Upper lobe of left lung (tissue), 6 donors: Measurements from ENCODE around the gene TULP1. TPM values are rescaled to one million over a fixed set of nuclear protein-coding genes. Genes with fewer than 3 reads are reported as not detected.

Experiments used
- ATAC-seq, 2 donors: fragments of 200-7000 bp; cut with Tn5 transposase; one replicate each; pipeline ENCODE4 v1.9.1; 2022; ENCODE audit warnings: mild to moderate bottlenecking in 2 of 2, moderate library complexity in 2 of 2; ENCODE audit not compliant: low FRiP score in 2 of 2
- DNase-seq, 2 donors: peaks; one replicate each; pipeline ENCODE4 v3.0.0-alpha.2; 2019 to 2020
- H3K27ac ChIP-seq, 4 donors: fragments of 200-600 bp; sonication (generic); one replicate each; pipeline ENCODE4 v1.5.1; 2016 to 2019
- H3K27me3 ChIP-seq, 4 donors: fragments of 200-600 bp; sonication (generic); one replicate each; pipeline ENCODE4 v1.5.1; 2017 to 2019
- H3K36me3 ChIP-seq, 4 donors: fragments of 200-600 bp; sonication (generic); one replicate each; pipeline ENCODE4 v1.5.1; 2016 to 2019
- H3K4me1 ChIP-seq, 4 donors: fragments of 200-600 bp; sonication (generic); one replicate each; pipeline ENCODE4 v1.5.1; 2018 to 2019
- H3K4me3 ChIP-seq, 4 donors: fragments of 200-600 bp; sonication (generic); one replicate each; pipeline ENCODE4 v1.5.1; 2017 to 2019; ENCODE audit warnings: mild to moderate bottlenecking in 2 of 4, moderate library complexity in 1 of 4
- H3K9me3 ChIP-seq, 4 donors: fragments of 200-600 bp; sonication (generic); one replicate each; pipeline ENCODE4 v1.5.1; 2018 to 2019
- CTCF ChIP-seq, 6 experiments: fragments of 450-650 bp in 4 of 6; fragments of 200-600 bp in 2 of 6; sonication (generic) in 2 of 6; IDR thresholded peaks; one replicate each; pipeline ENCODE4 v1.5.1; 2016 to 2019; ENCODE audit warnings: antibody characterized with exemption in 6 of 6
- EP300 ChIP-seq, 4 donors: sonication (generic); formaldehyde crosslinking; IDR thresholded peaks; one replicate each; pipeline ENCODE4 v1.5.1; 2017; ENCODE audit warnings: antibody characterized with exemption in 4 of 4, control low read depth in 2 of 4
- POLR2A ChIP-seq, 4 donors: fragments of 450-650 bp; IDR thresholded peaks; one replicate each; pipeline ENCODE4 v1.5.1; 2016 to 2017; ENCODE audit warnings: antibody characterized with exemption in 4 of 4, mild to moderate bottlenecking in 2 of 4
- POLR2AphosphoS5 ChIP-seq, 2 donors: sonication (generic); formaldehyde crosslinking; IDR thresholded peaks; one replicate each; pipeline ENCODE4 v1.5.1; 2017; ENCODE audit warnings: antibody characterized with exemption in 2 of 2
- WGBS, 2 donors: methylation state at CpG; one replicate each; pipeline ENCODE4 v1.1.5; 2017 to 2018; 5-methylcytosine and 5-hydroxymethylcytosine counted together
- total RNA-seq, 6 donors: library from RNA; depleted of rRNA in 4 of 6; stranded (reverse); fragments of >200 nt in 4 of 6; gene quantifications; one replicate each; pipeline versions ENCODE4 v1.1.0 to v1.2.1, GENCODE V29; 2016 to 2021
- donor health status: DM: no; HTN: no; CAD: no; lungs with moderate emphysema.
- donor health status: DM: no; HTN: yes; CAD: no; lungs with severe emphysema.

The TULP1 gene
- not detected for total RNA-seq

- Histone ChIP-seq H3K27ac (no peak within 1 kb of the TSS), H3K4me3 (peak within 1 kb of the TSS in 1 of 4 donors; percentile 3), H3K9me3 (no peaks in the 10 kb centered on the region), H3K36me3 (no peaks in the 10 kb centered on the region), H3K27me3 (peaks cover 0 to 17% (median 9%) of the 10 kb centered on the region in 4 donors), H3K4me1 (peaks cover 0 to 9% (median 8%) of the 10 kb centered on the region in 4 donors)
- no peak for ATAC-seq
- peak in 1 of 2 donors; percentile 42 for DNase-seq
- TF ChIP-seq EP300 (IDR thresholded peaks at IDR 0.05) (no peak), POLR2AphosphoS5 (IDR thresholded peaks at IDR 0.05) (no peak), POLR2A (IDR thresholded peaks at IDR 0.05) (no peak), CTCF (IDR thresholded peaks at IDR 0.05) (no peak)
- WGBS, 2 donors: 90 to 92% methylated on average over 9 to 10 of the region's 10 CpGs
These were observed at the start of gene TULP1 for GRCh38 chr6:35512740-35513139. Gene TULP1 (minus strand): TSS chr6:35512896. CDS start chr6:35512858, 38 bp downstream.

- no peak for TF ChIP-seq POLR2A (IDR thresholded peaks at IDR 0.05)
- peak in 2 of 4 donors; percentile 35 to 62 for TF ChIP-seq EP300 (IDR thresholded peaks at IDR 0.05)
- no peak for TF ChIP-seq CTCF (IDR thresholded peaks at IDR 0.05)
- peak in 1 of 2 donors; percentile 60 for TF ChIP-seq POLR2AphosphoS5 (IDR thresholded peaks at IDR 0.05)
- Histone ChIP-seq H3K36me3 (no peaks in the 10 kb centered on the region), H3K4me3 (no peak overlapping the region), H3K27ac (no peak overlapping the region), H3K4me1 (no peaks in the 10 kb centered on the region), H3K27me3 (no peaks in the 10 kb centered on the region), H3K9me3 (no peaks in the 10 kb centered on the region)
- 40 to 51% methylated on average over 10 to 11 of the region's 11 CpGs for WGBS, 2 donors
- ATAC-seq (peak; percentile 33 to 82), DNase-seq (peak in 1 of 2 donors; percentile 90)
These were observed 49.4 kb upstream of the TULP1 start for GRCh38 chr6:35562060-35562459.

- 73 to 81% methylated on average over 5 of the region's 5 CpGs for WGBS, 2 donors
- H3K27ac ChIP-seq: no peak overlapping the region
- no peaks in the 10 kb centered on the region for H3K4me1 ChIP-seq
- no peaks in the 10 kb centered on the region for H3K36me3 ChIP-seq
- H3K27me3 ChIP-seq: no peaks in the 10 kb centered on the region
- H3K4me3 ChIP-seq: no peak overlapping the region
- H3K9me3 ChIP-seq: no peaks in the 10 kb centered on the region
- ATAC-seq: no peak
- no peak for DNase-seq
- TF ChIP-seq POLR2AphosphoS5 (IDR thresholded peaks at IDR 0.05) (no peak), POLR2A (IDR thresholded peaks at IDR 0.05) (no peak), EP300 (IDR thresholded peaks at IDR 0.05) (no peak), CTCF (IDR thresholded peaks at IDR 0.05) (no peak)
These were observed 48.4 kb upstream of the TULP1 start for GRCh38 chr6:35561113-35561512.

- Histone ChIP-seq H3K27me3 (no peaks in the 10 kb centered on the region), H3K27ac (no peak overlapping the region), H3K4me3 (no peak overlapping the region), H3K9me3 (no peaks in the 10 kb centered on the region), H3K36me3 (no peaks in the 10 kb centered on the region), H3K4me1 (no peaks in the 10 kb centered on the region)
- DNase-seq: no peak
- 90 to 91% methylated on average over 12 of the region's 12 CpGs for WGBS, 2 donors
- no peak for ATAC-seq
- TF ChIP-seq POLR2AphosphoS5 (IDR thresholded peaks at IDR 0.05): no peak
- no peak for TF ChIP-seq POLR2A (IDR thresholded peaks at IDR 0.05)
- TF ChIP-seq CTCF (IDR thresholded peaks at IDR 0.05): no peak
- no peak for TF ChIP-seq EP300 (IDR thresholded peaks at IDR 0.05)
These were observed 45.9 kb upstream of the TULP1 start for GRCh38 chr6:35558571-35558970.

GRCh38 chr6:35557239-35557638 lies 44.5 kb upstream of the TULP1 start:
- peak in 1 of 2 donors; percentile 36 for ATAC-seq
- WGBS, 2 donors: 59 to 72% methylated on average over 4 to 6 of the region's 6 CpGs
- DNase-seq: peak in 1 of 2 donors; percentile 59

More at GRCh38 chr6:35557239-35557638, 44.5 kb upstream of the TULP1 start:
- Histone ChIP-seq H3K27me3 (no peaks in the 10 kb centered on the region), H3K9me3 (peaks cover 0 to 5% (median 0%) of the 10 kb centered on the region in 4 donors), H3K4me1 (no peaks in the 10 kb centered on the region), H3K27ac (no peak overlapping the region), H3K36me3 (no peaks in the 10 kb centered on the region), H3K4me3 (no peak overlapping the region)
- TF ChIP-seq POLR2A (IDR thresholded peaks at IDR 0.05) (no peak), EP300 (IDR thresholded peaks at IDR 0.05) (no peak), POLR2AphosphoS5 (IDR thresholded peaks at IDR 0.05) (no peak), CTCF (IDR thresholded peaks at IDR 0.05) (no peak)
